ENCODE measurements around the gene SLC16A7.

DNA sequence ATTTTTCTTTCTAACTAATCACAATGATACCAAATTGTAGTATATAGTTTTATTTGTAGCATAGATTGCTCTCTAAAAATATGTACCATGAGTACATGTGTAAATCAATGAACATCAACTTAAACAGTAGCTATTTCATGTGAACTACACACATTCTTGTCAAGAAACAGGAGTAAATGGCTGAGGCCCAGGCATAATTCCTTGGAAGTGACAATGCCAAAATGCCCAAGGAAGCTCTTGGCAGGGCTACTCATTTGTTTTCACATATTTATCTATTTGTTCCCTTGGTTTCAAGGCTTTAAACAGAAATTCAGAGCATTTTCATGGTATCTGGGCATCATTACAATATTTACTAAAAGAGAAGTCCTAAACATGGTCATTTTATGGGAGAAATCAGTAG, 165.7 kb downstream of the SLC16A7 start:
- TF ChIP-seq, protein P1, sequence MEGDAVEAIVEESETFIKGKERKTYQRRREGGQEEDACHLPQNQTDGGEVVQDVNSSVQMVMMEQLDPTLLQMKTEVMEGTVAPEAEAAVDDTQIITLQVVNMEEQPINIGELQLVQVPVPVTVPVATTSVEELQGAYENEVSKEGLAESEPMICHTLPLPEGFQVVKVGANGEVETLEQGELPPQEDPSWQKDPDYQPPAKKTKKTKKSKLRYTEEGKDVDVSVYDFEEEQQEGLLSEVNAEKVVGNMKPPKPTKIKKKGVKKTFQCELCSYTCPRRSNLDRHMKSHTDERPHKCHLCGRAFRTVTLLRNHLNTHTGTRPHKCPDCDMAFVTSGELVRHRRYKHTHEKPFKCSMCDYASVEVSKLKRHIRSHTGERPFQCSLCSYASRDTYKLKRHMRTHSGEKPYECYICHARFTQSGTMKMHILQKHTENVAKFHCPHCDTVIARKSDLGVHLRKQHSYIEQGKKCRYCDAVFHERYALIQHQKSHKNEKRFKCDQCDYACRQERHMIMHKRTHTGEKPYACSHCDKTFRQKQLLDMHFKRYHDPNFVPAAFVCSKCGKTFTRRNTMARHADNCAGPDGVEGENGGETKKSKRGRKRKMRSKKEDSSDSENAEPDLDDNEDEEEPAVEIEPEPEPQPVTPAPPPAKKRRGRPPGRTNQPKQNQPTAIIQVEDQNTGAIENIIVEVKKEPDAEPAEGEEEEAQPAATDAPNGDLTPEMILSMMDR (IDR thresholded peaks at IDR 0.05) = no peak
- TF ChIP-seq EZH2phosphoT487 (IDR thresholded peaks at IDR 0.05) (no peak), EZH2 (IDR thresholded peaks at IDR 0.05) (no peak)
